Pulmonary artery endothelial cell (primary cell): ENCODE results near the gene PCDHGB1. TPM values are rescaled to one million over a fixed set of nuclear protein-coding genes. Genes with fewer than 3 reads are reported as not detected.
"Not testable (repeated sequence)": the region's sequence is repeated elsewhere in the genome, so short reads cannot be mapped to it uniquely, and the experiment has no call there.

Source experiments
- DNase-seq: peaks from one replicate; pipeline ENCODE4 v3.0.0-alpha.2; 2011; ENCODE audit warnings: low read depth, low spot score
- total RNA-seq: library from RNA; depleted of rRNA; stranded (reverse); fragments of >200 nt; gene quantifications from 2 replicates; pipeline ENCODE4 v1.2.3, GENCODE V29; 2014

Gene PCDHGB1
- total RNA-seq, 1 donor from 2014 or later: 0.59 TPM

- no peak for DNase-seq
Observed at GRCh38 chr5:141345327-141345726, 4.6 kb upstream of the PCDHGB1 start.

DNA sequence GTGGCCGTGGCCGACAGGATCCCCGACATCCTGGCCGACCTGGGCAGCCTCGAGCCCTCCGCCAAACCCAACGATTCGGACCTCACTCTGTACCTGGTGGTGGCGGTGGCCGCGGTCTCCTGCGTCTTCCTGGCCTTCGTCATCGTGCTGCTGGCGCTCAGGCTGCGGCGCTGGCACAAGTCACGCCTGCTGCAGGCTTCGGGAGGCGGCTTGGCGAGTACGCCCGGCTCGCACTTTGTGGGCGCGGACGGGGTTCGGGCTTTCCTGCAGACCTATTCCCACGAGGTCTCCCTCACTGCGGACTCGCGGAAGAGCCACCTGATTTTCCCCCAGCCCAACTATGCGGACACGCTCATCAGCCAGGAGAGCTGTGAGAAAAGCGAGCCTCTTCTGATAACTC is 3.9 kb upstream of the PCDHGB1 start:
- DNase-seq: not testable (repeated sequence)

DNA sequence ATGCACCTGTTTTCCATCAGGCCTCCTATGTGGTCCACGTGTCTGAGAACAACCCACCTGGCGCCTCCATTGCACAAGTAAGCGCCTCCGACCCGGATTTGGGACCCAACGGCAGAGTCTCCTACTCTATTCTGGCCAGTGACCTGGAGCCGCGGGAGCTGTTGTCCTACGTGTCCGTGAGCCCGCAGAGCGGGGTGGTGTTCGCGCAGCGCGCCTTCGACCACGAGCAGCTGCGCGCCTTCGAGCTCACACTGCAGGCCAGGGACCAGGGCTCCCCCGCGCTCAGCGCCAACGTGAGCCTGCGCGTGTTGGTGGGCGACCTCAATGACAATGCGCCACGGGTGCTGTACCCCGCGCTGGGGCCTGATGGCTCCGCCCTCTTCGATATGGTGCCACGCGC is 1.7 kb downstream of the PCDHGB1 start:
- no peak for DNase-seq

GRCh38 chr5:141354900-141355469 is 5.1 kb downstream of the PCDHGB1 start, which contains the start of gene PCDHGA4:
Gene PCDHGA4 (plus strand): TSS chr5:141355021. CDS start chr5:141355108, 87 bp downstream.
- DNase-seq: no peak

GRCh38 chr5:141355641-141356040 is 5.7 kb downstream of the PCDHGB1 start:
- no peak for DNase-seq

DNA sequence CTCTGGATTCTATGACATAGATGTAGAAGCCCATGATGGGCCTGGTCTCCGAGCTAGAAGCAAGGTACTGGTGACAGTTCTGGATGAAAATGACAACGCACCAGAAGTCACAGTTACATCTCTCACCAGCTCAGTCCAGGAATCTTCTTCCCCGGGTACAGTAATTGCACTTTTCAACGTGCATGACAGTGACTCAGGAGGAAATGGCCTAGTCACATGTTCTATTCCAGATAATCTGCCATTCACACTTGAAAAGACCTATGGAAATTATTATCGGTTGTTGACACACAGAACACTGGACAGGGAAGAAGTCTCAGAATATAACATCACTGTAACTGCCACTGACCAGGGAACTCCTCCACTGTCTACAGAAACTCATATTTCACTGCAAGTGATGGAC is 6.2 kb downstream of the PCDHGB1 start:
- DNase-seq: no peak

- DNase-seq: no peak
Observed at GRCh38 chr5:141356950-141357349, 7.1 kb downstream of the PCDHGB1 start.

DNA sequence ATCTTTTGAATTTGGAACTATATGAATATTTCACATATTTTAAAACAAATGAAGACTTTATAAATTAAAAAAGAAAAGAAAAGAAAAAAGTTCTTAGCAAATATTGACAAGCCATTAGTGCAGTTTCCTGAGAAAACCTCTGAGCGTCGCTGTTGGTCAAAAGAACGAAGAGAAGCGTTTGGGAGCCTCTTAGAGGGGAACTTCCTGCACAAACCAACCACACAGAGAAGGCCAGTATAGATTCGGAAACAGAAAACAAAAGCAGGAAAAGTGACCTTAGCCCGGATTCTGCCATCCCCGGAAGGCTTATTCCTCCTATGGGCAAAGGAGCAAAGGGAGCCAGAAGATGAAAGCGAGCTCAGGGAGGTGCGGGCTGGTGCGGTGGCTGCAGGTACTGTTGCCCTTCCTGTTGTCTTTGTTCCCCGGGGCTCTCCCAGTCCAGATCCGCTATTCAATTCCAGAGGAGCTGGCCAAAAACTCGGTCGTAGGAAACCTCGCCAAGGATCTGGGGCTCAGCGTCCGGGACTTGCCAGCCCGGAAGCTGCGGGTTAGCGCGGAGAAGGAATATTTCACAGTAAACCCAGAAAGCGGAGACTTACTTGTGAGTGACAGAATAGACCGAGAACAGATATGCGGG is 10.0 kb downstream of the PCDHGB1 start, which contains the start of gene PCDHGB2:
Gene PCDHGB2, plus strand, starts transcription at position 205 of the 637 bp plus-strand sequence. Its CDS starts 142 bp downstream, at position 347.
- DNase-seq: no peak

GRCh38 chr5:141360685-141361084 is 10.8 kb downstream of the PCDHGB1 start:
- no peak for DNase-seq

- DNase-seq: no peak
Observed at GRCh38 chr5:141362719-141363118, 12.8 kb downstream of the PCDHGB1 start.

- DNase-seq: no peak
Observed at GRCh38 chr5:141363952-141364660, 14.2 kb downstream of the PCDHGB1 start, which contains the start of gene PCDHGA5. Gene PCDHGA5 (plus strand): TSS chr5:141364162. CDS start chr5:141364331, 169 bp downstream.

DNA sequence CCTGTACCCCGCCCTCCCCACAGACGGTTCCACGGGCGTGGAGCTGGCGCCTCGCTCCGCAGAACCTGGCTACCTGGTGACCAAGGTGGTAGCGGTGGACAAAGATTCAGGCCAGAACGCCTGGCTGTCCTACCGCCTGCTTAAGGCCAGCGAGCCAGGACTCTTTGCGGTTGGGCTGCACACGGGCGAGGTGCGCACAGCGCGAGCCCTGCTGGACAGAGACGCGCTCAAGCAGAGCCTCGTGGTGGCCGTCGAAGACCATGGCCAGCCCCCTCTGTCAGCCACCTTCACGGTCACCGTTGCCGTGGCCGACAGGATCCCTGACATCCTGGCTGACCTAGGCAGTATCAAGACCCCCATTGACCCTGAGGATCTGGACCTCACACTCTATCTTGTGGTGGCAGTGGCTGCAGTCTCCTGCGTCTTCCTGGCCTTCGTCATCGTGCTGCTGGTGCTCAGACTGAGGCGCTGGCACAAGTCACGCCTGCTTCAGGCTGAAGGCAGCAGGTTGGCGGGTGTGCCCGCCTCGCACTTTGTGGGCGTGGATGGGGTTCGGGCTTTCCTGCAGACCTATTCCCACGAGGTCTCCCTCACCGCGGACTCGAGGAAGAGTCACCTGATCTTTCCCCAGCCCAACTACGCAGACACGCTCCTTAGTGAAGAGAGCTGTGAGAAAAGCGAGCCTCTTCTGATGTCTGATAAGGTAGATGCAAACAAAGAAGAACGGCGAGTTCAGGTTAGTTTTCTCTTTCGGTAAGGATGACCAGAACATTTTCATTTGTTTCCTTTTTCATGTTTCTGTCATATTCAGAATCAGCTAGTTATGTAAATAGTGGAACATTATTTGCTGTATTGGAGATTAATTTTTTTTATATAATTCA is 16.4 kb downstream of the PCDHGB1 start:
- DNase-seq: no peak

DNA sequence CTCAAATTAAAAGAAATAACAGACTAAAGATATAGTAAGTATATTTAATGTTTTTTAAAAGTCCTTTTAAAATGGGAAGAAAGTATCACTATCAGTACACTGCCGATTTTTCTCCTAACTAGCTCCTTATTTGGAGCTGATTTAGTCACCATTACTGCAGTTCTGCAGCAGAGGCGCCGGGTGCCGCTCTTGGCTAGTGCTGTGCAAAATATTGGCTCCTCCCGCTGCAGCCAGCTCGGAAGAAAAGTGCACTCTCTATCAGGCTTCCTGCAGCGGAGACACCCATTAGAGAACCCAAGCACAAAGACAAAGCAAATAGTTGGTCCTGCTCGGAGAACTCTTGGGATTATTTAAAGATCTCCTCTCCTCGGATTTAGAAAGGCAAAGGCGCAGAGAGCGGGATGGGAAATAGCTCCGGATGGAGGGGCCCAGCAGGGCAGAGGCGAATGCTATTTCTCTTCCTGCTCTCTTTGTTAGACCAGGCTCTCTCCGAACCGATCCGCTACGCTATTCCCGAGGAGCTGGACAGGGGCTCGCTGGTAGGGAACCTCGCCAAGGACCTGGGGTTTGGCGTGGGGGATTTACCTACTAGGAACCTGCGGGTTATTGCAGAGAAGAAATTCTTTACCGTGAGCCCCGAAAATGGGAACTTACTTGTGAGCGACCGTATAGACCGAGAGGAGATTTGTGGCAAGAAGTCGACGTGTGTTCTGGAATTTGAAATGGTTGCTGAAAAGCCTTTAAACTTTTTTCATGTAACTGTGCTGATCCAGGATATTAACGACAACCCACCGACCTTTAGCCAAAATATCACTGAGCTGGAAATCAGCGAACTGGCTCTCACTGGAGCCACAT is 20.3 kb downstream of the PCDHGB1 start, which contains the start of gene PCDHGB3:
Gene PCDHGB3, plus strand, starts transcription at position 249 of the 855 bp plus-strand sequence. Its CDS starts 153 bp downstream, at position 402.
- DNase-seq: no peak

GRCh38 chr5:141371572-141372475 is 21.9 kb downstream of the PCDHGB1 start:
- no peak for DNase-seq

GRCh38 chr5:141373673-141374317 is 23.9 kb downstream of the PCDHGB1 start, which contains the start of gene PCDHGA6:
Gene PCDHGA6 (plus strand): TSS chr5:141373891. CDS start chr5:141374084, 193 bp downstream.
- no peak for DNase-seq

DNA sequence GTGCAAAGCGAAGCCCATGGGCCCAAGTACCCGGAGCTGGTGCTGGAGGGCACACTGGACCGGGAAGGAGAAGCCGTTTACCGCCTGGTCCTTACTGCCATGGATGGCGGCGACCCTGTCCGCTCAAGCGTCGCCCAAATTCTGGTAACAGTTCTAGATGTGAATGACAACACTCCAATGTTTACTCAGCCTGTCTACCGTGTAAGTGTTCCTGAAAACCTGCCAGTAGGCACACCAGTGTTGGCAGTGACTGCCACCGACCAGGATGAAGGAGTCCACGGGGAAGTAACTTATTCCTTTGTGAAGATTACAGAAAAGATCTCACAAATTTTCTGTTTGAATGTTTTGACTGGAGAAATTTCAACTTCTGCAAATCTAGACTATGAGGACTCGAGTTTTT is 24.7 kb downstream of the PCDHGB1 start:
- no peak for DNase-seq

GRCh38 chr5:141375444-141376155 is 25.7 kb downstream of the PCDHGB1 start:
- DNase-seq: not testable (repeated sequence)
